Spleen (tissue), 7 donors: ENCODE data around the gene SFXN2.

Experiments
- POLR2A ChIP-seq, 3 donors: fragments of 450-650 bp; IDR thresholded peaks; one replicate each; pipeline ENCODE4 v1.5.1; 2017; ENCODE audit warnings: antibody characterized with exemption in 3 of 3, mild to moderate bottlenecking in 1 of 3
- POLR2AphosphoS5 ChIP-seq, 3 donors: sonication (generic); formaldehyde crosslinking; IDR thresholded peaks; one replicate each; pipeline ENCODE4 v1.5.1; 2017; ENCODE audit warnings: antibody characterized with exemption in 3 of 3
- TF ChIP-seq, protein P1 (sequence below), 11 experiments: fragments of 200-600 bp in 7 of 11; fragments of 450-650 bp in 4 of 11; sonication (generic) in 4 of 11; IDR thresholded peaks in 8 of 11; conservative IDR thresholded peaks in 3 of 11; 1 replicate in 7 of 11; 2 replicates in 4 of 11; pipeline versions ENCODE4 v1.4.0 to v1.8.0; 2016 to 2021; ENCODE audit warnings: antibody characterized with exemption in 11 of 11, inconsistent platforms in 4 of 11, mild to moderate bottlenecking in 1 of 11
- donor health status: DM: no; HTN: no; CAD: no; lungs with moderate emphysema.
- donor health status: DM: no; HTN: no; CAD: no.
- donor health status: DM: no; HTN: no; CAD: no.

DNA sequence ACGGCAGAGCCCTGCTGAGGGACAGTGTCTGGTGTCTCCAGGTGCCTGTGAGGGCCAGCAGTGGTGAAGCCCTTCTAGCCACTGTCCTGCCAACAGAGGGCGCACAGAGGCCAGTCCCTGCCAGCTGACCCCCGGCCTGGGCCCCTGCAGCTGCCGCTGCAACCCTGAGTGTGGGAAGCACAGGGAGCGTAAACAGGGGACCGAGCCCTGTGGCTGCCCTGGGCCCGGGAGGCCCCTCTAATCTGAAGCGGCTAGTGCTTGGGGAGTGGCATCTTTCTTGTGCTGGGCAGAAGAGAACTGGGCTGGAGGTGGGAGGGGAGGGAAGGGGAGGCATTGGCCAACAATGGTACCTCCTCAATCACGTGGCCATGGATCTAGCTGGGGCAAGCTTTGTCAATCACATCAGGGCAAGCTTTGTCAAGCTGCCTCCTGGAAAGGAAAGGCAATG lies 35.6 kb upstream of the SFXN2 start:
- TF ChIP-seq, protein P1, sequence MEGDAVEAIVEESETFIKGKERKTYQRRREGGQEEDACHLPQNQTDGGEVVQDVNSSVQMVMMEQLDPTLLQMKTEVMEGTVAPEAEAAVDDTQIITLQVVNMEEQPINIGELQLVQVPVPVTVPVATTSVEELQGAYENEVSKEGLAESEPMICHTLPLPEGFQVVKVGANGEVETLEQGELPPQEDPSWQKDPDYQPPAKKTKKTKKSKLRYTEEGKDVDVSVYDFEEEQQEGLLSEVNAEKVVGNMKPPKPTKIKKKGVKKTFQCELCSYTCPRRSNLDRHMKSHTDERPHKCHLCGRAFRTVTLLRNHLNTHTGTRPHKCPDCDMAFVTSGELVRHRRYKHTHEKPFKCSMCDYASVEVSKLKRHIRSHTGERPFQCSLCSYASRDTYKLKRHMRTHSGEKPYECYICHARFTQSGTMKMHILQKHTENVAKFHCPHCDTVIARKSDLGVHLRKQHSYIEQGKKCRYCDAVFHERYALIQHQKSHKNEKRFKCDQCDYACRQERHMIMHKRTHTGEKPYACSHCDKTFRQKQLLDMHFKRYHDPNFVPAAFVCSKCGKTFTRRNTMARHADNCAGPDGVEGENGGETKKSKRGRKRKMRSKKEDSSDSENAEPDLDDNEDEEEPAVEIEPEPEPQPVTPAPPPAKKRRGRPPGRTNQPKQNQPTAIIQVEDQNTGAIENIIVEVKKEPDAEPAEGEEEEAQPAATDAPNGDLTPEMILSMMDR (IDR thresholded peaks at IDR 0.05 in 8 of 11, conservative IDR thresholded peaks at IDR 0.05 in 3 of 11) = peak; percentile 9 to 80 (median 65)
- TF ChIP-seq POLR2A (IDR thresholded peaks at IDR 0.05) (no peak), POLR2AphosphoS5 (IDR thresholded peaks at IDR 0.05) (peak; percentile 20 to 77 (median 58))
